ENCODE results near the gene CRYGC. TPM values are rescaled to one million over a fixed set of nuclear protein-coding genes. Genes with fewer than 3 reads are reported as not detected.
"Not testable (repeated sequence)": the region's sequence is repeated elsewhere in the genome, so short reads cannot be mapped to it uniquely, and the experiment has no call there.

Gene CRYGC
- total RNA-seq, 1 donor from 2014 or later, result not detected

GRCh38 chr2:208112969-208113368, 16.7 kb downstream of the CRYGC start:
- H3K4me3 Mint-ChIP-seq (ENCODE audit: unreplicated experiment), result no peak overlapping the region

GRCh38 chr2:208112273-208112745, 17.3 kb downstream of the CRYGC start:
- FAIRE-seq; H4K20me1 ChIP-seq (ENCODE audit: insufficient read depth, low read length); H3K27ac ChIP-seq (ENCODE audit: low read depth, low read length); H3K4me1 ChIP-seq (ENCODE audit: insufficient read depth, low read length); H3K36me3 Mint-ChIP-seq (ENCODE audit: low read depth, unreplicated experiment); H3K4me3 Mint-ChIP-seq (ENCODE audit: unreplicated experiment); H3K27ac Mint-ChIP-seq (ENCODE audit: unreplicated experiment); H3K9ac ChIP-seq (ENCODE audit: low read length); H2AFZ ChIP-seq (ENCODE audit: low read depth, low read length); H3K4me1 Mint-ChIP-seq (ENCODE audit: low read depth, unreplicated experiment); H3K36me3 ChIP-seq (ENCODE audit: insufficient read depth, low read length); DNase-seq (ENCODE audit: low read depth); H3K79me2 ChIP-seq (ENCODE audit: insufficient read depth, low read length); H3K9me3 ChIP-seq (ENCODE audit: insufficient read depth, low read depth, low read length); H3K9me3 Mint-ChIP-seq (ENCODE audit: unreplicated experiment); H3K4me3 ChIP-seq (ENCODE audit: insufficient read depth, low read depth, low read length): not testable (repeated sequence)
- peaks cover 17% of the 10 kb centered on the region for H3K27me3 ChIP-seq (ENCODE audit: insufficient read depth, low read length)
- peaks cover 24% of the 10 kb centered on the region for H3K27me3 Mint-ChIP-seq (ENCODE audit: low read depth, unreplicated experiment)
- peak overlapping the region; percentile 57 for H3K4me2 ChIP-seq (ENCODE audit: low read length)

More at GRCh38 chr2:208112969-208113368, 16.7 kb downstream of the CRYGC start:
- no peak overlapping the region for H3K4me3 ChIP-seq (ENCODE audit: insufficient read depth, low read depth, low read length)
- no peak overlapping the region for H3K27ac Mint-ChIP-seq (ENCODE audit: unreplicated experiment)
- H3K4me1 ChIP-seq (ENCODE audit: insufficient read depth, low read length), result no peaks in the 10 kb centered on the region
- peaks cover 3% of the 10 kb centered on the region for H3K9me3 Mint-ChIP-seq (ENCODE audit: unreplicated experiment)
- no peaks in the 10 kb centered on the region for H3K36me3 Mint-ChIP-seq (ENCODE audit: low read depth, unreplicated experiment)
- no peak overlapping the region for H2AFZ ChIP-seq (ENCODE audit: low read depth, low read length)
- H4K20me1 ChIP-seq (ENCODE audit: insufficient read depth, low read length), result no peaks in the 10 kb centered on the region
- no peaks in the 10 kb centered on the region for H3K9me3 ChIP-seq (ENCODE audit: insufficient read depth, low read depth, low read length)
- no peaks in the 10 kb centered on the region for H3K4me1 Mint-ChIP-seq (ENCODE audit: low read depth, unreplicated experiment)
- peaks cover 24% of the 10 kb centered on the region for H3K27me3 Mint-ChIP-seq (ENCODE audit: low read depth, unreplicated experiment)
- H3K36me3 ChIP-seq (ENCODE audit: insufficient read depth, low read length), result no peaks in the 10 kb centered on the region
- FAIRE-seq, result no peak
- DNase-seq (ENCODE audit: low read depth), result no peak
- TF ChIP-seq EZH2 (IDR thresholded peaks at IDR 0.05; ENCODE audit: insufficient read depth, low read length) (no peak), CTCF (IDR thresholded peaks at IDR 0.05; ENCODE audit: insufficient read depth, low read depth, low read length) (no peak)
- no peak overlapping the region for H3K4me2 ChIP-seq (ENCODE audit: low read length)
- no peak overlapping the region for H3K9ac ChIP-seq (ENCODE audit: low read length)
- no peaks in the 10 kb centered on the region for H3K79me2 ChIP-seq (ENCODE audit: insufficient read depth, low read length)
- H3K27ac ChIP-seq (ENCODE audit: low read depth, low read length), result no peak overlapping the region
- H3K27me3 ChIP-seq (ENCODE audit: insufficient read depth, low read length), result peaks cover 17% of the 10 kb centered on the region

- H4K20me1 ChIP-seq (ENCODE audit: insufficient read depth, low read length), result no peaks in the 10 kb centered on the region
- Mint-ChIP-seq H3K27ac (ENCODE audit: unreplicated experiment) (no peak overlapping the region), H3K4me3 (ENCODE audit: unreplicated experiment) (no peak overlapping the region), H3K36me3 (ENCODE audit: low read depth, unreplicated experiment) (no peaks in the 10 kb centered on the region), H3K27me3 (ENCODE audit: low read depth, unreplicated experiment) (peaks cover 13% of the 10 kb centered on the region), H3K9me3 (ENCODE audit: unreplicated experiment) (peaks cover 3% of the 10 kb centered on the region), H3K4me1 (ENCODE audit: low read depth, unreplicated experiment) (no peaks in the 10 kb centered on the region)
- no peak overlapping the region for H3K4me3 ChIP-seq (ENCODE audit: insufficient read depth, low read depth, low read length)
- no peak overlapping the region for H3K4me2 ChIP-seq (ENCODE audit: low read length)
- H3K27me3 ChIP-seq (ENCODE audit: insufficient read depth, low read length), result peaks cover 2% of the 10 kb centered on the region
- no peaks in the 10 kb centered on the region for H3K4me1 ChIP-seq (ENCODE audit: insufficient read depth, low read length)
- H3K9ac ChIP-seq (ENCODE audit: low read length), result no peak overlapping the region
- H3K36me3 ChIP-seq (ENCODE audit: insufficient read depth, low read length), result no peaks in the 10 kb centered on the region
- no peak for FAIRE-seq
- H3K27ac ChIP-seq (ENCODE audit: low read depth, low read length), result no peak overlapping the region
- TF ChIP-seq EZH2 (IDR thresholded peaks at IDR 0.05; ENCODE audit: insufficient read depth, low read length), result no peak
- no peak for TF ChIP-seq CTCF (IDR thresholded peaks at IDR 0.05; ENCODE audit: insufficient read depth, low read depth, low read length)
- H3K79me2 ChIP-seq (ENCODE audit: insufficient read depth, low read length), result no peaks in the 10 kb centered on the region
- no peak overlapping the region for H2AFZ ChIP-seq (ENCODE audit: low read depth, low read length)
- no peaks in the 10 kb centered on the region for H3K9me3 ChIP-seq (ENCODE audit: insufficient read depth, low read depth, low read length)
- DNase-seq (ENCODE audit: low read depth), result no peak
Observed at GRCh38 chr2:208103616-208104015, 26.0 kb downstream of the CRYGC start.

All from astrocyte (in vitro differentiated cells and primary cell).